GM12864 (cell line): ENCODE results near the gene MRPS34.

Experiments
- DNase-seq: peaks from one replicate; pipeline ENCODE4 v3.0.0-alpha.2; 2011; ENCODE audit warnings: low read depth
- H3K4me3 ChIP-seq: 2 replicates; pipeline ENCODE4 v1.5.1; 2011; ENCODE audit warnings: mild to moderate bottlenecking, low read depth, low read length, control low read depth
- CTCF ChIP-seq: IDR thresholded peaks from 2 replicates; pipeline ENCODE4 v1.5.1; 2011; ENCODE audit warnings: low read depth, mild to moderate bottlenecking, moderate library complexity, low read length, control low read depth, inconsistent platforms; ENCODE audit errors: missing control alignments

Gene MRPS34

GRCh38 chr16:1772908-1773702 lies at the start of gene MRPS34:
Gene MRPS34, minus strand, starts transcription at chr16:1773134. Its CDS starts 15 bp downstream, at chr16:1773119.
- peak; percentile 77 for TF ChIP-seq CTCF
- DNase-seq: peak; percentile 55
- peak within 1 kb of the TSS; percentile 72 for H3K4me3 ChIP-seq

- DNase-seq: no peak
- H3K4me3 ChIP-seq: no peak overlapping the region
- no peak for TF ChIP-seq CTCF
Measured at GRCh38 chr16:1821861-1822611, 49.1 kb upstream of the MRPS34 start.

- H3K4me3 ChIP-seq: no peak overlapping the region
- no peak for DNase-seq
- TF ChIP-seq CTCF: no peak
Measured at GRCh38 chr16:1820946-1821290, 48.0 kb upstream of the MRPS34 start.

- DNase-seq: no peak
- TF ChIP-seq CTCF: no peak
Measured at GRCh38 chr16:1820096-1820945, 47.4 kb upstream of the MRPS34 start.

GRCh38 chr16:1819611-1820010 lies 46.7 kb upstream of the MRPS34 start:
- no peak overlapping the region for H3K4me3 ChIP-seq
- no peak for DNase-seq
- TF ChIP-seq CTCF: no peak

More at GRCh38 chr16:1820096-1820945, 47.4 kb upstream of the MRPS34 start:
- no peak overlapping the region for H3K4me3 ChIP-seq

GRCh38 chr16:1818873-1819525 lies 46.1 kb upstream of the MRPS34 start:
- no peak for TF ChIP-seq CTCF
- DNase-seq: no peak
- H3K4me3 ChIP-seq: no peak overlapping the region
